Immature natural killer cell (primary cell): ENCODE data around the gene PDS5A. TPM values are rescaled to one million over a fixed set of nuclear protein-coding genes. Genes with fewer than 3 reads are reported as not detected.
"Not testable (repeated sequence)": the region's sequence is repeated elsewhere in the genome, so short reads cannot be mapped to it uniquely, and the experiment has no call there.

Source experiments
- DNase-seq, 3 donors: peaks; one replicate each; pipeline ENCODE4 v3.0.0; 2022; ENCODE audit warnings: mixed read lengths in 1 of 3
- H3K27ac Mint-ChIP-seq, 6 donors: one replicate each; pipeline ENCODE4 v1.8.0; 2020; ENCODE audit warnings: mixed read lengths in 6 of 6, mild to moderate bottlenecking in 5 of 6, inconsistent platforms in 4 of 6, moderate library complexity in 3 of 6
- H3K27me3 Mint-ChIP-seq, 3 donors: one replicate each; pipeline ENCODE4 v1.8.0; 2020 to 2021; ENCODE audit warnings: low read depth in 3 of 3, mild to moderate bottlenecking in 3 of 3, mixed read lengths in 3 of 3, moderate library complexity in 3 of 3, inconsistent platforms in 1 of 3
- H3K36me3 Mint-ChIP-seq, 3 donors: one replicate each; pipeline ENCODE4 v1.8.0; 2020; ENCODE audit warnings: mixed read lengths in 3 of 3, inconsistent platforms in 2 of 3, mild to moderate bottlenecking in 2 of 3
- H3K4me1 Mint-ChIP-seq, 2 donors: one replicate each; pipeline ENCODE4 v1.8.0; 2020; ENCODE audit warnings: inconsistent platforms in 2 of 2, mild to moderate bottlenecking in 2 of 2, mixed read lengths in 2 of 2, moderate library complexity in 1 of 2
- H3K4me3 Mint-ChIP-seq, 5 donors: one replicate each; pipeline ENCODE4 v1.8.0; 2020; ENCODE audit warnings: mild to moderate bottlenecking in 5 of 5, mixed read lengths in 5 of 5, inconsistent platforms in 3 of 5, moderate library complexity in 3 of 5
- H3K9me3 Mint-ChIP-seq, 6 donors: one replicate each; pipeline ENCODE4 v1.8.0; 2020; ENCODE audit warnings: mild to moderate bottlenecking in 6 of 6, mixed read lengths in 6 of 6, inconsistent platforms in 4 of 6, moderate library complexity in 3 of 6
- polyA plus RNA-seq, 3 donors: library from polyadenylated mRNA; unstranded; fragments of 300-500 nt; fragmentation: Illumina TruSeq; gene quantifications; one replicate each; pipeline ENCODE4 v1.2.3, GENCODE V29; 2021

PDS5A gene
- polyA plus RNA-seq, 3 donors from 2014 or later, result 21.6 to 43.2 (median 23.7) TPM

- Mint-ChIP-seq H3K27me3 (peaks cover 0 to 3% (median 2%) of the 10 kb centered on the region in 3 donors), H3K9me3 (no peaks in the 10 kb centered on the region), H3K4me1 (no peaks in the 10 kb centered on the region), H3K36me3 (peaks cover 4 to 16% (median 10%) of the 10 kb centered on the region in 3 donors), H3K27ac (peak overlapping the region in 2 of 6 donors; percentile 7 to 51), H3K4me3 (no peak overlapping the region)
- no peak for DNase-seq
Measured at GRCh38 chr4:39823191-39823590, 154.5 kb downstream of the PDS5A start.

GRCh38 chr4:39822662-39823061, 155.0 kb downstream of the PDS5A start:
- Mint-ChIP-seq H3K9me3 (no peaks in the 10 kb centered on the region), H3K27ac (no peak overlapping the region), H3K36me3 (peaks cover 4 to 16% (median 9%) of the 10 kb centered on the region in 3 donors), H3K27me3 (peaks cover 0 to 3% (median 2%) of the 10 kb centered on the region in 3 donors), H3K4me3 (no peak overlapping the region), H3K4me1 (no peaks in the 10 kb centered on the region)
- DNase-seq, result no peak

GRCh38 chr4:39821951-39822350, 155.8 kb downstream of the PDS5A start:
- no peak for DNase-seq
- Mint-ChIP-seq H3K36me3 (peaks cover 4 to 12% (median 9%) of the 10 kb centered on the region in 3 donors), H3K4me1 (no peaks in the 10 kb centered on the region), H3K4me3 (no peak overlapping the region), H3K27ac (no peak overlapping the region), H3K9me3 (peaks cover 0 to under 1% (median 0%) of the 10 kb centered on the region in 6 donors), H3K27me3 (peaks cover 2 to 3% (median 3%) of the 10 kb centered on the region in 3 donors)

- H3K27me3 Mint-ChIP-seq, result peaks cover 9 to 13% (median 11%) of the 10 kb centered on the region in 3 donors
- no peak for DNase-seq
- H3K4me1 Mint-ChIP-seq, result no peaks in the 10 kb centered on the region
- H3K9me3 Mint-ChIP-seq, result peaks cover 0 to 4% (median 0%) of the 10 kb centered on the region in 6 donors
- H3K4me3 Mint-ChIP-seq, result no peak overlapping the region
- peaks cover 4 to 12% (median 9%) of the 10 kb centered on the region in 3 donors for H3K36me3 Mint-ChIP-seq
- H3K27ac Mint-ChIP-seq, result peak overlapping the region in 1 of 6 donors; percentile 40
Measured at GRCh38 chr4:39820186-39820585, 157.5 kb downstream of the PDS5A start.

- H3K4me3 Mint-ChIP-seq, result no peak overlapping the region
- peaks cover under 1 to 4% (median 4%) of the 10 kb centered on the region in 3 donors for H3K36me3 Mint-ChIP-seq
- peaks cover 0 to 3% of the 10 kb centered on the region in 2 donors for H3K4me1 Mint-ChIP-seq
- no peak overlapping the region for H3K27ac Mint-ChIP-seq
- peaks cover 23 to 29% (median 25%) of the 10 kb centered on the region in 3 donors for H3K27me3 Mint-ChIP-seq
- no peak for DNase-seq
- H3K9me3 Mint-ChIP-seq, result peaks cover 0 to 4% (median 0%) of the 10 kb centered on the region in 6 donors
Measured at GRCh38 chr4:39818646-39819045, 159.1 kb downstream of the PDS5A start.

- DNase-seq, result peak; percentile 35 to 41 (median 40)
- H3K36me3 Mint-ChIP-seq, result no peaks in the 10 kb centered on the region
- peak overlapping the region in 4 of 5 donors; percentile 25 to 63 (median 37) for H3K4me3 Mint-ChIP-seq
- peaks cover 8% of the 10 kb centered on the region in 2 donors for H3K4me1 Mint-ChIP-seq
- peaks cover 7 to 13% (median 10%) of the 10 kb centered on the region in 6 donors for H3K9me3 Mint-ChIP-seq
- peak overlapping the region in 5 of 6 donors; percentile 69 to 86 (median 85) for H3K27ac Mint-ChIP-seq
- peaks cover 37 to 55% (median 41%) of the 10 kb centered on the region in 3 donors for H3K27me3 Mint-ChIP-seq
Measured at GRCh38 chr4:39814403-39815185, 163.1 kb downstream of the PDS5A start.

GRCh38 chr4:39813761-39814160, 163.9 kb downstream of the PDS5A start:
- H3K27me3 Mint-ChIP-seq, result peaks cover 37 to 55% (median 41%) of the 10 kb centered on the region in 3 donors
- H3K4me3 Mint-ChIP-seq, result peak overlapping the region in 1 of 5 donors; percentile 12
- H3K9me3 Mint-ChIP-seq, result peaks cover 7 to 13% (median 10%) of the 10 kb centered on the region in 6 donors
- not testable (repeated sequence) for H3K4me1 Mint-ChIP-seq, H3K36me3 Mint-ChIP-seq
- peak in 1 of 3 donors; percentile 3 for DNase-seq
- peak overlapping the region in 5 of 6 donors; percentile 34 to 86 (median 84) for H3K27ac Mint-ChIP-seq

- H3K4me1 Mint-ChIP-seq, result not testable (repeated sequence)
Measured at GRCh38 chr4:39813033-39813432, 164.7 kb downstream of the PDS5A start.

GRCh38 chr4:39812500-39812899, 165.2 kb downstream of the PDS5A start:
- H3K4me1 Mint-ChIP-seq, result peaks cover 8% of the 10 kb centered on the region in 2 donors
- DNase-seq, result peak; percentile 49 to 52 (median 50)
- peaks cover 7 to 13% (median 10%) of the 10 kb centered on the region in 6 donors for H3K9me3 Mint-ChIP-seq
- H3K4me3 Mint-ChIP-seq, result peak overlapping the region; percentile 8 to 56 (median 21)
- peak overlapping the region; percentile 2 to 90 (median 57) for H3K27ac Mint-ChIP-seq
- H3K36me3 Mint-ChIP-seq, result no peaks in the 10 kb centered on the region
- peaks cover 37 to 55% (median 41%) of the 10 kb centered on the region in 3 donors for H3K27me3 Mint-ChIP-seq

More at GRCh38 chr4:39813033-39813432, 164.7 kb downstream of the PDS5A start:
- not testable (repeated sequence) for H3K36me3 Mint-ChIP-seq, H3K4me3 Mint-ChIP-seq, DNase-seq
- H3K9me3 Mint-ChIP-seq, result peaks cover 7 to 13% (median 10%) of the 10 kb centered on the region in 6 donors
- H3K27me3 Mint-ChIP-seq, result peaks cover 37 to 55% (median 41%) of the 10 kb centered on the region in 3 donors
- peak overlapping the region in 2 of 6 donors; percentile 71 to 87 for H3K27ac Mint-ChIP-seq

- H3K27me3 Mint-ChIP-seq, result peaks cover 15 to 25% (median 20%) of the 10 kb centered on the region in 3 donors
- no peak overlapping the region for H3K4me3 Mint-ChIP-seq
- no peak for DNase-seq
- H3K27ac Mint-ChIP-seq, result no peak overlapping the region
- H3K36me3 Mint-ChIP-seq, result no peaks in the 10 kb centered on the region
- peaks cover 5 to 13% (median 9%) of the 10 kb centered on the region in 6 donors for H3K9me3 Mint-ChIP-seq
- H3K4me1 Mint-ChIP-seq, result peaks cover 5 to 8% of the 10 kb centered on the region in 2 donors
Measured at GRCh38 chr4:39808231-39808749, 169.4 kb downstream of the PDS5A start.

- H3K27me3 Mint-ChIP-seq, result peaks cover 0 to 4% (median 1%) of the 10 kb centered on the region in 3 donors
- H3K4me3 Mint-ChIP-seq, result no peak overlapping the region
- no peaks in the 10 kb centered on the region for H3K4me1 Mint-ChIP-seq
- no peak overlapping the region for H3K27ac Mint-ChIP-seq
- no peaks in the 10 kb centered on the region for H3K36me3 Mint-ChIP-seq
- no peak for DNase-seq
- no peaks in the 10 kb centered on the region for H3K9me3 Mint-ChIP-seq
Measured at GRCh38 chr4:39802005-39802404, 175.7 kb downstream of the PDS5A start.

GRCh38 chr4:39792976-39793375, 184.7 kb downstream of the PDS5A start:
- H3K9me3 Mint-ChIP-seq, H3K27me3 Mint-ChIP-seq, H3K36me3 Mint-ChIP-seq, H3K4me3 Mint-ChIP-seq, DNase-seq, H3K4me1 Mint-ChIP-seq, H3K27ac Mint-ChIP-seq: not testable (repeated sequence)

GRCh38 chr4:39792529-39792928, 185.2 kb downstream of the PDS5A start:
- Mint-ChIP-seq H3K4me1 (no peaks in the 10 kb centered on the region), H3K27ac (no peak overlapping the region), H3K4me3 (no peak overlapping the region), H3K9me3 (peaks cover 0 to 2% (median 0%) of the 10 kb centered on the region in 6 donors), H3K36me3 (no peaks in the 10 kb centered on the region), H3K27me3 (peaks cover 0 to 4% (median 2%) of the 10 kb centered on the region in 3 donors)
- DNase-seq, result no peak

GRCh38 chr4:39792128-39792527, 185.6 kb downstream of the PDS5A start:
- Mint-ChIP-seq H3K4me3 (no peak overlapping the region), H3K36me3 (no peaks in the 10 kb centered on the region), H3K9me3 (peaks cover 0 to 2% (median 0%) of the 10 kb centered on the region in 6 donors), H3K4me1 (no peaks in the 10 kb centered on the region), H3K27me3 (peaks cover 0 to 4% (median 2%) of the 10 kb centered on the region in 3 donors), H3K27ac (no peak overlapping the region)
- DNase-seq, result no peak
